Hepatocyte (in vitro differentiated cells): ENCODE measurements around the gene ANKRD12. TPM values are rescaled to one million over a fixed set of nuclear protein-coding genes. Genes with fewer than 3 reads are reported as not detected.

Experiments
- DNase-seq: peaks from one replicate; pipeline ENCODE4 v3.0.0-alpha.2; 2016; ENCODE audit warnings: low spot score
- H2AFZ ChIP-seq: fragments of 200-600 bp; sonication (generic); 2 replicates; pipeline ENCODE4 v1.6.0; 2016; ENCODE audit warnings: antibody characterized with exemption, mild to moderate bottlenecking
- H3K27ac ChIP-seq: fragments of 200-600 bp; sonication (generic); 2 replicates; pipeline ENCODE4 v1.5.1; 2016; ENCODE audit warnings: mild to moderate bottlenecking
- H3K27me3 ChIP-seq: fragments of 200-600 bp; sonication (generic); 2 replicates; pipeline ENCODE4 v1.6.1; 2016
- H3K36me3 ChIP-seq: fragments of 200-600 bp; sonication (generic); replicated peaks from 2 replicates; pipeline ENCODE4 v1.5.1; 2016; ENCODE audit warnings: low read depth; ENCODE audit not compliant: insufficient read depth
- H3K4me1 ChIP-seq: fragments of 200-600 bp; sonication (generic); 2 replicates; pipeline ENCODE4 v1.5.1; 2016; ENCODE audit warnings: mild to moderate bottlenecking, moderate library complexity; ENCODE audit not compliant: insufficient read depth
- H3K4me2 ChIP-seq: fragments of 200-600 bp; sonication (generic); 2 replicates; pipeline ENCODE4 v1.6.0; 2016
- H3K4me3 ChIP-seq: fragments of 200-600 bp; sonication (generic); 2 replicates; pipeline ENCODE4 v1.5.1; 2016; ENCODE audit warnings: mild to moderate bottlenecking
- H3K79me2 ChIP-seq: fragments of 200-600 bp; sonication (generic); 2 replicates; pipeline ENCODE4 v1.6.0; 2017; ENCODE audit warnings: mild to moderate bottlenecking
- H3K9me2 ChIP-seq: fragments of 200-600 bp; sonication (generic); replicated peaks from 2 replicates; pipeline ENCODE4 v1.6.0; 2017; ENCODE audit warnings: mild to moderate bottlenecking; ENCODE audit not compliant: insufficient read depth
- H3K9me3 ChIP-seq: fragments of 200-600 bp; sonication (generic); 2 replicates; pipeline ENCODE4 v1.5.1; 2016; ENCODE audit warnings: low read depth, mild to moderate bottlenecking
- H4K20me1 ChIP-seq: fragments of 200-600 bp; sonication (generic); 2 replicates; pipeline ENCODE4 v1.6.0; 2016; ENCODE audit warnings: mild to moderate bottlenecking; ENCODE audit not compliant: insufficient read depth, poor library complexity, severe bottlenecking
- EZH2 ChIP-seq: fragments of 200-600 bp; sonication (generic); IDR thresholded peaks from 2 replicates; pipeline ENCODE4 v1.6.1; 2016; ENCODE audit warnings: antibody characterized with exemption, mild to moderate bottlenecking, borderline replicate concordance
- EZH2phosphoT487 ChIP-seq: fragments of 200-600 bp; sonication (generic); IDR thresholded peaks from one replicate; pipeline ENCODE4 v1.6.1; 2018; ENCODE audit warnings: antibody characterized with exemption, mild to moderate bottlenecking, low read depth, moderate library complexity; ENCODE audit not compliant: unreplicated experiment, severe bottlenecking
- WGBS: methylation state at CpG from one replicate; pipeline ENCODE4 v1.1.6; 2016; ENCODE audit warnings: low lambda C conversion rate; ENCODE audit errors: missing lambda C conversion rate; 5-methylcytosine and 5-hydroxymethylcytosine counted together
- polyA plus RNA-seq: library from polyadenylated mRNA; unstranded; fragments of >200 nt; fragmentation: Nextera tagmentation; extraction: Ambion mirVana; gene quantifications from 2 replicates; pipeline ENCODE4 v1.2.1, GENCODE V29; 2016
- total RNA-seq: library from RNA; depleted of rRNA; stranded (reverse); fragments of >200 nt; gene quantifications from 2 replicates; pipeline ENCODE4 v1.2.3, GENCODE V29; 2014
- TF ChIP-seq, protein P1 (sequence below): fragments of 200-600 bp; sonication (generic); IDR thresholded peaks from 2 replicates; pipeline ENCODE4 v1.5.1; 2016; ENCODE audit warnings: antibody characterized with exemption, mild to moderate bottlenecking; ENCODE audit not compliant: poor library complexity

Gene ANKRD12
- total and polyA plus RNA-seq, 2 experiments from 2014 or later: 29.2 to 34.3 TPM

DNA sequence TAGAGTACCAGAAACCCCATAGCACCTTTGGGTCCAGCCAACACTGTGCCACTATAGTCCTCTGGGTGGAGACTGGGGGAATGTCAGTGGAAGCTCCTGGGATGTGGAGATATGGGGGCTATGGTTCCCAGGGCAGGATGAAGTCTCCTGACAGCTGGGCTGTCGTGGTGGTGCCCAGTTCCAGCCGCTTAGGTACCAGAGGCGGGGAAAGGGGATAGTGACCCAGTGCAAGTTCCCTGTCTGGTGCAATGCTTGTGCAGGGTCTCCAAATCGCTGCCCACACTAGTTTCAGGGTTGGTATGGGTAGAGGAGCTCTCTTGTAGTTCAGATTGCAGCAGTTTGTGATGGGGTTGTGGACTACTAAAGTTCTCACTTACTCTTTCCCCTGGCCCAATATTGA, 97.9 kb downstream of the ANKRD12 start:
- DNase-seq: no peak
- peaks cover 3% of the 10 kb centered on the region for H3K9me3 ChIP-seq
- H3K27ac ChIP-seq: no peak overlapping the region
- no peak overlapping the region for H3K4me2 ChIP-seq
- H3K79me2 ChIP-seq: peaks cover 16% of the 10 kb centered on the region
- no peaks in the 10 kb centered on the region for H3K27me3 ChIP-seq
- TF ChIP-seq EZH2 (no peak), EZH2phosphoT487 (no peak)
- TF ChIP-seq, protein P1, sequence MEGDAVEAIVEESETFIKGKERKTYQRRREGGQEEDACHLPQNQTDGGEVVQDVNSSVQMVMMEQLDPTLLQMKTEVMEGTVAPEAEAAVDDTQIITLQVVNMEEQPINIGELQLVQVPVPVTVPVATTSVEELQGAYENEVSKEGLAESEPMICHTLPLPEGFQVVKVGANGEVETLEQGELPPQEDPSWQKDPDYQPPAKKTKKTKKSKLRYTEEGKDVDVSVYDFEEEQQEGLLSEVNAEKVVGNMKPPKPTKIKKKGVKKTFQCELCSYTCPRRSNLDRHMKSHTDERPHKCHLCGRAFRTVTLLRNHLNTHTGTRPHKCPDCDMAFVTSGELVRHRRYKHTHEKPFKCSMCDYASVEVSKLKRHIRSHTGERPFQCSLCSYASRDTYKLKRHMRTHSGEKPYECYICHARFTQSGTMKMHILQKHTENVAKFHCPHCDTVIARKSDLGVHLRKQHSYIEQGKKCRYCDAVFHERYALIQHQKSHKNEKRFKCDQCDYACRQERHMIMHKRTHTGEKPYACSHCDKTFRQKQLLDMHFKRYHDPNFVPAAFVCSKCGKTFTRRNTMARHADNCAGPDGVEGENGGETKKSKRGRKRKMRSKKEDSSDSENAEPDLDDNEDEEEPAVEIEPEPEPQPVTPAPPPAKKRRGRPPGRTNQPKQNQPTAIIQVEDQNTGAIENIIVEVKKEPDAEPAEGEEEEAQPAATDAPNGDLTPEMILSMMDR: no peak
- no peak overlapping the region for H3K4me3 ChIP-seq
- H3K9me2 ChIP-seq: no peaks in the 10 kb centered on the region
- no peaks in the 10 kb centered on the region for H3K4me1 ChIP-seq
- H2AFZ ChIP-seq: no peak overlapping the region
- H3K36me3 ChIP-seq: no peaks in the 10 kb centered on the region
- 91% methylated on average over 4 of the region's 4 CpGs for WGBS
- no peaks in the 10 kb centered on the region for H4K20me1 ChIP-seq

DNA sequence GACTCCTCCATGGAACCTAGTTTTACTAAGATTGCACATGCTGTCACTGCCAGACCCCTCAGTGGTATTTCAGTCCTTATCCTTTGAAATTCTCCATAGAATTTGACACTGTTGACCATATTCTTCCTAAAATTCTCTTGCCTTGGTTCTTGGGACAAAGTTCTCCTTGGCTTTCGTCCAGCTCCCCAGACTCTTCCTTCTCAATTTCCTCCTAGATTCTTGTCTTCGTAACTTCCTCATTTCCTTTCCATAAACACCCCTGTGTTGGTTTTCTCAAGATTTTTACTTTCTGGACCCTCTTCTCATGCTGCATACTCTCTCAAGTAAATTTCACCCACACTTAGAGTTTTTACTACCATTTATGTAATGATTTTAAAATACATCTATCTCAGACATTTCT, 101.4 kb downstream of the ANKRD12 start:
- Histone ChIP-seq H4K20me1 (no peaks in the 10 kb centered on the region), H3K4me2 (no peak overlapping the region), H3K27me3 (no peaks in the 10 kb centered on the region), H3K4me3 (no peak overlapping the region), H3K4me1 (no peaks in the 10 kb centered on the region), H3K36me3 (no peaks in the 10 kb centered on the region), H2AFZ (no peak overlapping the region), H3K27ac (no peak overlapping the region), H3K9me2 (no peaks in the 10 kb centered on the region), H3K9me3 (no peaks in the 10 kb centered on the region), H3K79me2 (no peaks in the 10 kb centered on the region)
- no peak for DNase-seq
- TF ChIP-seq, protein P1: no peak
- TF ChIP-seq EZH2 (no peak), EZH2phosphoT487 (no peak)
- WGBS: 98% methylated on average over 2 of the region's 2 CpGs

DNA sequence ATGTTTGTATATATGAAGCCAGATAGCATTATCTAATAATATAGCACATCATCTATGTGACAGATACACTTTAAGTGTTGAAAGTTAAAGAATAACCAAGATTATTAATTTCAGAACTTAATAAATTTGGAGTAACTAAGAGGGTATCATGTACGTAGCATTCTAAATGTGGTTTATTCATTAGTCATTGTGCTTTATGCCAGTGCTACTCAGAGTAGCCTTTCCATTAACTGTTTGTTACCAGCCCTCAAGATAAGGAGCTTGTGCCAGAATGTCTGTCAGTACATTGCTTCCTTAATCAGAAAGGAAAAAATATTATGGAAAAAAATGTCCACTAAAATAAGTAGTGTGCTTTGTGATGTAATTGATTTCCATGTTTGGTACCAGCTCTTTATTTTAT, 103.1 kb downstream of the ANKRD12 start:
- 94% methylated on average over 1 of the region's 1 CpG for WGBS
- DNase-seq: no peak
- TF ChIP-seq EZH2phosphoT487 (no peak), EZH2 (no peak)
- TF ChIP-seq, protein P1: no peak
- Histone ChIP-seq H4K20me1 (no peaks in the 10 kb centered on the region), H3K27me3 (no peaks in the 10 kb centered on the region), H3K4me2 (no peak overlapping the region), H3K36me3 (no peaks in the 10 kb centered on the region), H3K79me2 (no peaks in the 10 kb centered on the region), H3K4me1 (no peaks in the 10 kb centered on the region), H2AFZ (no peak overlapping the region), H3K9me3 (no peaks in the 10 kb centered on the region), H3K4me3 (no peak overlapping the region), H3K27ac (no peak overlapping the region), H3K9me2 (no peaks in the 10 kb centered on the region)

DNA sequence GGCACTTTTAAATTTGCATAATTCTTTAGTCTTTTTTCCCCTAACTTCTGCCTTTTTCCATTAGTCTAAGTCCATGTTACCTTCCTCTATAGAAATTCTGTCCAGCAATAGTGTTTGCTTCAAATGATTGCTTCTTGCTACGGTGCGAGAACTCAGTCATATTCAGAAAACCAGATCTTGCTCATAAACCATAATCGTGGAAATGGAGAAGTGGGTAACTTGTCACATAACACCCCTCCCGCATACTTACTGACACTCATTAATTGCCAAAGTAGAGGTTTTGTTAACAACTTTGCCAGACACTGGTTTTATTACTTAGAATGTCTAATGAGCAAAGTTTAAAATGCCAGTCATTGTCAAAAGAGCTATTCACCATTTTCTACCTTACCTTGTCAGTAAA, 103.7 kb downstream of the ANKRD12 start:
- Histone ChIP-seq H3K4me1 (no peaks in the 10 kb centered on the region), H3K27me3 (no peaks in the 10 kb centered on the region), H3K36me3 (no peaks in the 10 kb centered on the region), H2AFZ (no peak overlapping the region), H3K79me2 (no peaks in the 10 kb centered on the region), H3K9me2 (no peaks in the 10 kb centered on the region), H3K9me3 (no peaks in the 10 kb centered on the region), H4K20me1 (no peaks in the 10 kb centered on the region), H3K4me2 (no peak overlapping the region), H3K4me3 (no peak overlapping the region), H3K27ac (no peak overlapping the region)
- no peak for DNase-seq
- 91% methylated on average over 4 of the region's 4 CpGs for WGBS
- TF ChIP-seq, protein P1: no peak
- no peak for TF ChIP-seq EZH2phosphoT487
- no peak for TF ChIP-seq EZH2
